Activated CD4-positive, alpha-beta T cell treated with anti-CD3 and anti-CD28 coated beads for 4 hours (primary cell): ENCODE measurements around the gene DYTN.

Experiments used
- DNase-seq, 2 donors: peaks; one replicate each; pipeline ENCODE4 v3.0.0-alpha.2; 2020

The DYTN gene

GRCh38 chr2:206698811-206699210 lies 19.4 kb downstream of the DYTN start:
- DNase-seq = no peak

GRCh38 chr2:206696910-206697309 lies 21.3 kb downstream of the DYTN start:
- no peak for DNase-seq

DNA sequence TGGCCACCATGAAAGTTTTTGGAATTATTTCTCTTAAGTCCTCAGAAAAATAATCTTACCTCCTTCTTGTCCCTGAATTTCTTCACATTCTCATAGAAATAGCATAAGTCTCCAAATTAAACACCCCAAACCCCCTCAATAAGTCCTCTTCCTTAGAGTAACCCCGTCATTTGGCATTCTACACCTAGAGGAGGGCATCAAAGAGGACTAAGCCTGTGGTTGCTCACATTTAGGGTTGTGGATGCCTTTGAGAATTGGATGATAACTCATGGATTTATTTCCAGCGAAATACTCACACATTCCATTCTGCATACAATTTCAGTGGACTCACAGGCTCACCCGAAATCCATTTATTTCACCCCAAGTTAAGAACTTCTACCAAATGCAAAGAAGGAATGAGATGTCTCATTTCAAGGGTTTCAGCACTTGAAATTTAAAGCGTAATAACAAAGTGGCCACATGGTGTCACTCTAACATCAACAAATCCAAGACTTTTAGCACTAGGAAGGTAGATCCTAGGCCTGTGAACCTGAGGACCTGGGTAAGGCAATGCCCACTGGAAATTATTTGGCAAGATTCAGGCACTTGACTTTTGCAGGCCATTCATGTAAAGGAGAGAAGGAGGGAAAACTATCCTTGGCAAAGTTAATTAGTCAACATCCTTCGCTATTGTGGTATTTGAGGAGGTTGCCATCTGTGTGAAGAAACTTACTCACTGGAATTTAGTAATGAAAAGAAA lies 24.6 kb downstream of the DYTN start:
- DNase-seq = peak; percentile 19 to 48

DNA sequence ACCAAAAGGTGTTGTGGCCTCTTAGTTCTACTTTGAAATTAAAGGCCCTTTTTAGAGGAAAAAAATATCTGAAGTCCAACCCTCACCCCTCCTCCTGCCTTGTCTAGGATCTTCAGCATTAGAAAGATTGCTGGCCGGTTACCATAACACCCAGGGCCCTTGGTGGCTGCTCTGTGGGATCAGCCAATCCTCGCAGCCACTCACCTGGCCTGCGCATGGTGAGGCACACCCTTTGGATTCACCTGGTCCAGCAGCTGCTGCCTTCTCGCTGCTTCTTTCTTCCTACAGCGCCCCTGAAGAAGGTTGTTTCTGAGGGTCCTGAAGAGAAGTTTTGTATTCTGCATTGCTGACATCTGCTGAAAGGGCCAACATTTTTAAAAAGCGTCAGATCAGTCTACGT lies 25.2 kb downstream of the DYTN start:
- no peak for DNase-seq

- DNase-seq = no peak
Observed at GRCh38 chr2:206688990-206689389, 29.2 kb downstream of the DYTN start.

- DNase-seq = no peak
Observed at GRCh38 chr2:206688453-206688852, 29.7 kb downstream of the DYTN start.

GRCh38 chr2:206683546-206683945 lies 34.6 kb downstream of the DYTN start:
- no peak for DNase-seq

DNA sequence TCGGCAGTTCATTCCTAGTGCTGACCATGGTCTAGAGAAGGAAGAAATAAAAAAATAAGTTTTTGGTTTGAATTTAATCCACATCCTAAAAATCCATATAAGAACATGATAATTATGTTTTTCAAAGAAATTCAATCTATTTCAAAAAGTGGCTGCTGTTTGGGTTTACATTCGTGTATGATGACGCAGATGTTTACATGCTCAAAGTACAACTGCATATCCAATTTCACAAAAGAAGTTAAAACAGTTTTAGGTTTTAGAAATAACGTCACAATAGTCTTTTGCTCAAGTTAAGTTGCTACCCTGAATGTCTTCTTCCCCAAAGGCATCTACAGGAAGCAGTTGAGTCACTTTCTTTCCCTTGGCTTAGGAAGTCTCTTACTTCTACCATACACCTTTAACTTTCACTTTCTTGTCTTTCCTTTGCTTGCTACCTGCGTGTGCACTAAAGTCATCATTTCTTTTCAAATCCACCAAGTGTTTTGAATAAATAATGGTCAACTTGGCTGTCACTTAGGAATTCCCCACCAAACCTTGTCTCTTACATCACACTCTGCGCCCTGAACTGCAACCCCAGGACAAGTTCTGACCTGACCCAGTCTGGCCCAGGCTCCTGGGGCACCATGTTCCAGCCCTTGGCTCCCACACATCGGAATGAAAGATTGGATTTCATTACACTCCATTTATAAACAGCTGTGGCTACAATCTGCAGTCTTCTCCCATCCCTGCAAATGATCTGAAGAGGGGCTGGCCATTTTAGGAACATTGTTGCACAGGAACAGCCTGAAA lies 47.5 kb downstream of the DYTN start:
- DNase-seq = no peak

- no peak for DNase-seq
Observed at GRCh38 chr2:206665251-206665650, 52.9 kb downstream of the DYTN start.

GRCh38 chr2:206657087-206657486 lies 61.1 kb downstream of the DYTN start:
- DNase-seq = no peak

DNA sequence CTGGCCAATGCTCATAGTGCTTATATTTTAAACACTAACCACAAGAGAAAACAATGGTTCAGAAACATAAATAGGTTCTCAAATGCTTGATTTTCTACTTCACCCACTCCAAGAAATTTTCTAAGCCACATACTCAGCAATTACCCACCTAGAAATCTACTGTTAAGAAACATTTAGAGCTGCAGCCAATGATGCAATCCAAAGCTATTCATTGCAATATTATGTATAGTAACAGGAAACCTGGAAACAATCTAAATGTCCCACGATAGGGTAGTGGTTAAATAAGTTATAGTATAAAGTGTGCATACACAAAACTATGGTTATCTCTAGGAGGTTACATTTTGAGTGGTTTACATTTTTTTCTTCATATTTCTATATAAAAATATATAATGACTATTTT lies 70.2 kb downstream of the DYTN start:
- no peak for DNase-seq

DNA sequence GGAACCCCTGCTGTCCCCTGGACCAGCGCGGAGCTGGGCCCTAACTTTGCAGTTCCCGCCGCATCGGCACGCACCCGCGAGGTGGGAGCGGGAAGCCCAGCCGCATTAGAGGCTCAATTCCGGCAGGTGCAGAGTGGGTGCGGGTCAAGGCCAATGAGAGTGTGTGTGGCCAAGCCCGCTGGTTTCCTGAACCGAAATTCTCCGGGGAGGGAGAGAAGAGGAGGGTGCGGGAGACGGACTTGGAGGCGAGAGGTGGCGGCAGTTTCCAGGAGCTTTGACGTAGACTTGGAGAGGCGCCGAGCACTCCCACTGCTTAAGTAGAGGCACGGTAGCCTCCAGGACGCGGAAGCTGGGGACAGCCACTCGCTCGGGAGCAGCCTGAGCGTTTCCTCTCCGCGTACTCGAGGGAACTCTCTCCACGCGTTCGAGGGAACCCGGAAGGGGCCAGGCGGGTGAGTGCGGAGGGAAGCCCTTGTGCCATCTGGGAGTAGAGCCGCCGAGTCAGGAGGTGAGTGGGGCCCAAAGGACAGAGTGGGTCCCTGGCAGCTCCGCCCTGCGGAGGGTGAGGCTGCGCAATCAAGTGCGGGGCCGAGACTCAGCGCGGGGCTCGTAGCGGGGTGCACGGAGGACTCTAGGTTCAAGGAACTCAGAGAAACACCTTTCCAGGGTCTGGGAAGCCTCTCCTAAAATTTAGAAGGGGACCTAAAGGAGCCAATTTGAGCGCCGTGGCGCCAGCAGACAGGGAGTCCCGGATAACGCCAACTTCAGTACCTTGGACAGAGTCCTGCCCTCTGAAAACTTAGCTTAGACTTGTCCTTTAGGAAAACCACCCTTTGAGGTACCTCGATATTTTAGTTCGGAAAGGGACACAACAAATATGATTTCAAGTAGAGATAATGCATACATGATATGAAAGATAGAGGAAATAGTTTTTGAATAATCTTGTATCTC lies 75.8 kb downstream of the DYTN start, which contains the start of gene FAM237A:
Gene FAM237A, plus strand, starts transcription at position 413 of the 951 bp plus-strand sequence. CDS start 1,750 bp downstream, outside the sequence.
- no peak for DNase-seq

GRCh38 chr2:206641226-206641625 lies 77.0 kb downstream of the DYTN start:
- DNase-seq = no peak

DNA sequence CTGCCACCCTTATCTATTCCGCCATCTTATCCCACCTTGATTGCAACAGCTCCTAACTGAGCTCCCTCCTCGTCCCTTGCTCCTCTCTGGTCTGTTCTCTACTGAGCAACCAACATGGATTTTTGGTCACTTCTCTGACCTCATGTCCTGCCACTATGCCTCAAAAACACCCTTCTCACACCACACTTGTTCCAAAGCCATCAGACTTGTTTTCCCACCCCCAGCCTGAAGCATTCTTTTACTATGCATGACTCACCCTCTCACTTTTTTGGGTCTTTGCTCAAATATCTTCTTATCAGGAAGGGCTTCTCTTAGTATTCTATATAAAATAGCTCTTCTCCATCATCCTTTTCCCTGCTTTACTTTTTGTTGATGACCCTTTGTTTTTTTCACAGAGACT lies 78.6 kb downstream of the DYTN start:
- no peak for DNase-seq

DNA sequence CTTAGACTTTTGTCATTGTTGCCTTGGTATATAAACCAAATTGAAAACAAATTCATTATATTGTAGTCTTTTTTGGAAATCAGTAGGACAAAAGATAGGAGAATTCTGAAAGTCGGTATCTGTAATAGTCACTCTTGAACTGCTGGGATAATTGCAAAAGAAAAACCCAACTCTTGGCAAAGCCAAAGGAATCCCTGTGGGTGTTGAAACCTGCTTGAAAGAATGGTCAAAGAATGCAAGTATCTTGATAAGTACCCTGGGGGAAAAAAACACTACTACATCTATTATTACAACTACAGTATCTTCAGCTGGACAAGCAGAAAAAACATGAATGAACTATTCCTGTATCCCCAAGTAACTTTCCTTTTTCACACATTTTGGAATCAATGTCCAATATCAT lies 83.2 kb downstream of the DYTN start:
- DNase-seq = no peak

DNA sequence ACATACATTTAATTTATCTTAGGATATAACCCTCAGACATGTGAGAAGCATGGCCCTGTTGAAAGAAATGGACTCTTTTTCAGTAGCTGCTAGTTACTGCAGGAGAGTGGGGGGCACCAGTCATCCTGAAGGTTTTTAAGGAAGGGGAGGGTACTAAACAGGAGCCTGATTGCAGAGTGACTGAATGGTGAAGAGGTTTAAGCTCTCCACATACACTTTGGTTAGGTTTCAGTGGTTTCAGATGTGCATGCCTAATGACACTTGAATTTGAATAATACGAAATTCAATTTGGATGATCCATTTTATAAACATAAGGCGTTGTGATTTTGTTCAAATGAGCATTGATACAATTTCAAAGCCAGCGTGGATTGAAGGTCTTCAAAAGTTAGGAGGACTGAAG lies 86.9 kb downstream of the DYTN start:
- DNase-seq = no peak

- no peak for DNase-seq
Observed at GRCh38 chr2:206627632-206628031, 90.6 kb downstream of the DYTN start.

- no peak for DNase-seq
Observed at GRCh38 chr2:206626108-206626507, 92.1 kb downstream of the DYTN start.

DNA sequence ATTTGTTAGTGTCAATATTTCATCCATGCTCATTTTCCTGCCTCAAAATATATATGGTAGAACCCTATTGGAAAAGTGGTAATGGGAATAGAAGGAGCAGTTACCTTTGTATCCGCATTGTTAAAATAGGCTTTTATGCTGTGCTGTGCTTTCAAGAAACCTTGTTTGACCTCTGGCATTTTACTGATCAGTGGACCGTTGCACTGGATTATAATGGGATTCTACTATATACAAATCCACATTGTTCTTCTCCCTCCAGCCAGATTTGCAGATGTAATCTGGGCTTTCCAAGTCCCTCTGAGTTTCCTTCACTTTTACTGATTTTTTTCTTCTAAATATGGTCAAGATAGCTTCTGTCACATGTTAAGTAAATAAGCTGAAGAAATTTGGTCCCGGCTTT lies 99.2 kb downstream of the DYTN start:
- DNase-seq = no peak

DNA sequence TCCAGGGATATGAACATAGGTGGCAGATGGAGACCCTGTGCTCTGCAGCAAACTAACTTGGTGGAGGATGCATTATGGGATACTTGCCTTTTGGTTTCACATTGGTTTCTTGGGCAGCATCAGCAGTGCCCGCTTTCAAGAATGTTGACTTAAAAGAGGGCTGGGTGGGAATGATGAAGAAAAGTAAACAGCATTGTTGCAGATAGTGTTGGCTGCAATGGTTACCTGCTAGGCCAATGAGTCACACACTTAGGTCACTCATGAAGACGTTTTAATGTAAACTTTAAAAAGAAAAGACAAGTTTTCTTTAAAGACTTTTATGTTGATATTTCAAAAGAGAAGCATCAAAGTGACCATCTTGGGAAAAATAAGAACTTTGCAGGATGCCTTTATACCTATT lies 102.0 kb downstream of the DYTN start:
- DNase-seq = no peak

GRCh38 chr2:206615417-206616089 lies 102.6 kb downstream of the DYTN start:
- DNase-seq = no peak

- DNase-seq = no peak
Observed at GRCh38 chr2:206614811-206615210, 103.4 kb downstream of the DYTN start.

GRCh38 chr2:206611736-206612135 lies 106.5 kb downstream of the DYTN start:
- DNase-seq = no peak
